Fibroblast of lung (primary cell): ENCODE results near the gene RIBC2. TPM values are rescaled to one million over a fixed set of nuclear protein-coding genes. Genes with fewer than 3 reads are reported as not detected.

Source experiments
- DNase-seq, 2 donors: peaks; one replicate each; pipeline versions ENCODE4 v3.0.0 to v3.0.0-alpha.2; 2010; ENCODE audit warnings: low read depth in 2 of 2
- H2AFZ ChIP-seq: 2 replicates; pipeline ENCODE4 v1.5.1; 2012; ENCODE audit warnings: low read length, control low read depth, inconsistent platforms
- H3K27ac ChIP-seq: 2 replicates; pipeline ENCODE4 v1.5.1; 2011; ENCODE audit warnings: low read length, control low read depth; ENCODE audit not compliant: insufficient read depth
- H3K27me3 ChIP-seq: 2 replicates; pipeline ENCODE4 v1.5.1; 2011; ENCODE audit warnings: mild to moderate bottlenecking, low read length; ENCODE audit not compliant: control insufficient read depth, insufficient read depth
- H3K36me3 ChIP-seq: 2 replicates; pipeline ENCODE4 v1.5.1; 2011; ENCODE audit warnings: low read length; ENCODE audit not compliant: control insufficient read depth, insufficient read depth
- H3K4me1 ChIP-seq: 2 replicates; pipeline ENCODE4 v1.5.1; 2011; ENCODE audit warnings: low read length; ENCODE audit not compliant: control insufficient read depth, insufficient read depth; ENCODE audit errors: extremely low read depth
- H3K4me2 ChIP-seq: 2 replicates; pipeline ENCODE4 v1.5.1; 2011; ENCODE audit warnings: low read length, control low read depth; ENCODE audit not compliant: insufficient read depth; ENCODE audit errors: extremely low read depth
- H3K4me3 ChIP-seq, 4 experiments: fragments of 200-600 bp in 1 of 4; sonication (generic) in 1 of 4; replicated peaks in 1 of 4; 2 replicates each; pipeline ENCODE4 v1.5.1; 2011 to 2016; ENCODE audit warnings: low read length in 4 of 4, low read depth in 3 of 4, mild to moderate bottlenecking in 3 of 4, control low read depth in 2 of 4, inconsistent platforms in 1 of 4, mixed read lengths in 1 of 4; ENCODE audit not compliant: insufficient read depth in 1 of 4; ENCODE audit errors: control extremely low read depth in 1 of 4
- H3K79me2 ChIP-seq: 2 replicates; pipeline ENCODE4 v1.5.1; 2012; ENCODE audit warnings: mild to moderate bottlenecking, low read length, inconsistent platforms; ENCODE audit not compliant: control insufficient read depth, insufficient read depth
- H3K9ac ChIP-seq: 2 replicates; pipeline ENCODE4 v1.5.1; 2011; ENCODE audit warnings: mild to moderate bottlenecking, low read length, control low read depth; ENCODE audit not compliant: insufficient read depth
- H3K9me3 ChIP-seq: 2 replicates; pipeline ENCODE4 v1.5.1; 2012; ENCODE audit warnings: low read depth, low read length; ENCODE audit not compliant: control insufficient read depth, insufficient read depth
- H4K20me1 ChIP-seq: 2 replicates; pipeline ENCODE4 v1.5.1; 2011; ENCODE audit warnings: low read length; ENCODE audit not compliant: control insufficient read depth, insufficient read depth; ENCODE audit errors: extremely low read depth
- EZH2 ChIP-seq: IDR thresholded peaks from 2 replicates; pipeline ENCODE4 v1.5.1; 2012; ENCODE audit warnings: low read length, control low read depth, mild to moderate bottlenecking; ENCODE audit errors: missing control alignments
- polyA plus RNA-seq, 2 donors: library from polyadenylated mRNA; depleted of rRNA in 1 of 2; stranded (reverse) in 1 of 2; unstranded in 1 of 2; fragments of >200 nt; gene quantifications; 2 replicates each; pipeline ENCODE4 v1.2.1, GENCODE V29; 2011 to 2012; ENCODE audit warnings: missing spikeins in 1 of 2
- total RNA-seq: library from RNA; depleted of rRNA; stranded (reverse); fragments of >200 nt; gene quantifications from 2 replicates; pipeline ENCODE4 v1.2.1, GENCODE V29; 2014
- TF ChIP-seq, protein P1 (sequence below), 2 donors: IDR thresholded peaks in 1 of 2; conservative IDR thresholded peaks in 1 of 2; 1 replicate in 1 of 2; 2 replicates in 1 of 2; pipeline ENCODE4 v1.5.1; 2011 to 2012; ENCODE audit warnings: low read length in 2 of 2, control low read depth in 1 of 2, inconsistent platforms in 1 of 2, low read depth in 1 of 2, mild to moderate bottlenecking in 1 of 2

RIBC2 gene
- total and polyA plus RNA-seq, 2 donors (not counting 1 experiment from before 2014, with no cell fraction given): 1.6 TPM; not detected in 1

DNA sequence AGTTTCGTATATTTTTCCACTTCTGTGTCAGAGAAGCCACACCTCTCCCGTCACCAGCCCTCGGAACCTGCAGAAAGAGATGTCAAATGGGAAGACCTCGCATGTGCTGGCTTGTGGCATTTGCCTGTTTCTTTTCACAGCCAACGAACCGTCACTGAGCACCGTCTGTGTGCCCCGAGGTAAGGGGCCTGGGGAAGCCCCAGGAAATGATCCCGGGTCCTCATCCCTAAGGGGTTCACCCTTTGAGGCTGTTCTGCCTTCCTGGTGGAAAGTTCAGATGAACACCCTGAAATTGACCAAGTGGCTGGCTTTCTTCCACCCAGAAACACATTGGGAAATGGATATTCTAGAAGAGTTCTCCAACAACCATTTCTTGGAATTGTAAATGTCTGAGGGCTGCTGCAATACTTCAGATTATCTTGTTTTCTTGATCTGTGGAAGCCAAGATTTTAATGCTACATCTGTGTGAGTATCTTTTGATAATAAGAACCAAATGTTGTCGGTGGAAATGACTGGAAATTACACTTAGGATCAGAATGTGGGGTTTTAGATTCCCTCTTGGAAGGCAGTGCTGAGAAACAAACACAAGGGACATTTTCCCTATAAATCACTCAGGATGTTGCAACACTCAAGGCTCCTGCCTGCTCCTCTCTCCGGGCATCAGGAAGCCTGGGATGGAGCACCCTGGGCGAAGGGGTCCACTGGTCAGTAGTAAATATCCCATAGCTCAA lies 37.6 kb downstream of the RIBC2 start:
- Histone ChIP-seq H4K20me1 (no peaks in the 10 kb centered on the region), H3K27me3 (no peaks in the 10 kb centered on the region), H3K36me3 (no peaks in the 10 kb centered on the region), H3K4me3 (no peak overlapping the region), H3K9me3 (no peaks in the 10 kb centered on the region), H3K9ac (no peak overlapping the region), H3K79me2 (no peaks in the 10 kb centered on the region), H2AFZ (no peak overlapping the region), H3K27ac (peak overlapping the region; percentile 74), H3K4me2 (no peak overlapping the region), H3K4me1 (peaks cover 15% of the 10 kb centered on the region)
- peak; percentile 88 to 99 for DNase-seq
- TF ChIP-seq EZH2: no peak
- TF ChIP-seq, protein P1, sequence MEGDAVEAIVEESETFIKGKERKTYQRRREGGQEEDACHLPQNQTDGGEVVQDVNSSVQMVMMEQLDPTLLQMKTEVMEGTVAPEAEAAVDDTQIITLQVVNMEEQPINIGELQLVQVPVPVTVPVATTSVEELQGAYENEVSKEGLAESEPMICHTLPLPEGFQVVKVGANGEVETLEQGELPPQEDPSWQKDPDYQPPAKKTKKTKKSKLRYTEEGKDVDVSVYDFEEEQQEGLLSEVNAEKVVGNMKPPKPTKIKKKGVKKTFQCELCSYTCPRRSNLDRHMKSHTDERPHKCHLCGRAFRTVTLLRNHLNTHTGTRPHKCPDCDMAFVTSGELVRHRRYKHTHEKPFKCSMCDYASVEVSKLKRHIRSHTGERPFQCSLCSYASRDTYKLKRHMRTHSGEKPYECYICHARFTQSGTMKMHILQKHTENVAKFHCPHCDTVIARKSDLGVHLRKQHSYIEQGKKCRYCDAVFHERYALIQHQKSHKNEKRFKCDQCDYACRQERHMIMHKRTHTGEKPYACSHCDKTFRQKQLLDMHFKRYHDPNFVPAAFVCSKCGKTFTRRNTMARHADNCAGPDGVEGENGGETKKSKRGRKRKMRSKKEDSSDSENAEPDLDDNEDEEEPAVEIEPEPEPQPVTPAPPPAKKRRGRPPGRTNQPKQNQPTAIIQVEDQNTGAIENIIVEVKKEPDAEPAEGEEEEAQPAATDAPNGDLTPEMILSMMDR (conservative IDR thresholded peaks at IDR 0.05 in 1 of 2, IDR thresholded peaks at IDR 0.05 in 1 of 2; ENCODE audit: low read depth in 1 of 2, low read length in 2 of 2): no peak

DNA sequence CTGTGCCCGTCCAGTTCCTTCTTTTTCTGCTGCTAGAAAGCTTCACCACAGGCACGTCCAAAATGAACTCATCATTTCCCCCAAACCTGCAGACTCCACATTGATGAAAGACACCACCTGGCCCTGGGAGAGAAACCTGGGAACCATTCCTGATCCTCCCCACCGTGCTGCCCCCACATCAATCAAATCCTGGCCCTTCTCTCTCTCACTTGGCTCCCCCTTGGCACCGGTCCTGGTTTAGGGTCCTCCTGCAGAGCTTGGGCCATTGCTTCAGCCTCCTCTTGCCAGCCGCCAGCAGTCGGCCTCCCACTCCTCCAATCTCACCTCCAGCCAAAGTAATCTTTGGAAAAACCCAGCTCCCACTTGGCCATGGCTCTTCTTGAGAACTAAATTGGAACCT lies 38.5 kb downstream of the RIBC2 start:
- H3K27ac ChIP-seq: no peak overlapping the region
- no peaks in the 10 kb centered on the region for H4K20me1 ChIP-seq
- TF ChIP-seq EZH2: no peak
- TF ChIP-seq, protein P1 (conservative IDR thresholded peaks at IDR 0.05 in 1 of 2, IDR thresholded peaks at IDR 0.05 in 1 of 2; ENCODE audit: low read depth in 1 of 2, low read length in 2 of 2): no peak
- H2AFZ ChIP-seq: no peak overlapping the region
- no peak overlapping the region for H3K9ac ChIP-seq
- no peaks in the 10 kb centered on the region for H3K36me3 ChIP-seq
- H3K79me2 ChIP-seq: no peaks in the 10 kb centered on the region
- no peak overlapping the region for H3K4me2 ChIP-seq
- H3K27me3 ChIP-seq: no peaks in the 10 kb centered on the region
- H3K9me3 ChIP-seq: no peaks in the 10 kb centered on the region
- H3K4me3 ChIP-seq: no peak overlapping the region
- peaks cover 15% of the 10 kb centered on the region for H3K4me1 ChIP-seq
- no peak for DNase-seq

DNA sequence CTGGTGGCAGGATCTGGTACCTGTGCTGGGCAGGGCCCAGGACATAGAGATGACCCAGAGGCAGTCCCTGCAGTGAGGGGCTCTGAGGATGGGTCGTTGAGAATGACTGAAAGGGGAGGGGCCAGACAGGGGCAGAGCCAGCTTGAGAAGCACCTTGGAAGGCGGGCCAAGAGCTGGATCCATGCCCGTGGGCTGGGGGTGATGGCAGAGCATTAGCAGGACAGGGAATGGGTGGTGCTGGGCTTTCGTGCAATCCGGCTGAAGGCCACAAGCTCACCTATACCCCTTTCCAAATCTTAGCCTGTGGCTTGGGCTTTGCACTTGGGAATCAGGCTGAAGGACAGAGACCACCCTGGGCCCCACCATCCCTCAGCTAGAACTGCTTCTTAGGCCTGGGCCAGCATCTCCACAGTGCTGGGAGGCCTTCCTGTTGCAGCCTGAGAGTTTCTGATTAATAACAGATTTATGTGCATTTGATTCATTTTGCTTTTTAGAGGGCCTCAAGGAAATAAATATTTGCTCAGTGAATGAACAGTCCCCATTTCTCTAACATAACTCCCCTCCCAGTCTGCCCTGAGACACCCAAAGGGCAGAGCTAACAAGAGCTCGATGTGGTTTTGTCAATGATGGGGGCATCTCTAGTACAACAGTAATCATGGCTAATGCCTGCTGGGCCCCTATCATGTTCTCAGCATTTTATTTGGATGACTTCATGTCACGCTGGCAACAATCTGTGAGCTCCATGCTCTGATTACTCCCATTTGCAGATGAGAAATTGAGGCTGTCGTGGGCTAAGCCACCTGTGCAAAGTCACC lies 39.3 kb downstream of the RIBC2 start:
- H3K4me2 ChIP-seq: no peak overlapping the region
- no peaks in the 10 kb centered on the region for H3K79me2 ChIP-seq
- no peaks in the 10 kb centered on the region for H3K36me3 ChIP-seq
- no peak overlapping the region for H3K4me3 ChIP-seq
- H2AFZ ChIP-seq: no peak overlapping the region
- DNase-seq: peak; percentile 53 to 58
- H3K27me3 ChIP-seq: no peaks in the 10 kb centered on the region
- H3K4me1 ChIP-seq: peaks cover 15% of the 10 kb centered on the region
- no peaks in the 10 kb centered on the region for H4K20me1 ChIP-seq
- H3K27ac ChIP-seq: peak overlapping the region; percentile 31
- no peak overlapping the region for H3K9ac ChIP-seq
- no peaks in the 10 kb centered on the region for H3K9me3 ChIP-seq
- TF ChIP-seq, protein P1 (conservative IDR thresholded peaks at IDR 0.05 in 1 of 2, IDR thresholded peaks at IDR 0.05 in 1 of 2; ENCODE audit: low read depth in 1 of 2, low read length in 2 of 2): no peak
- TF ChIP-seq EZH2: no peak
